Fibroblast of upper back skin (primary cell): ENCODE measurements around the gene GPM6B.
"Not testable (repeated sequence)": the region's sequence is repeated elsewhere in the genome, so short reads cannot be mapped to it uniquely, and the experiment has no call there.

Source experiments
- DNase-seq: peaks from one replicate; pipeline ENCODE4 v3.0.0-alpha.2; 2013

Gene GPM6B

DNA sequence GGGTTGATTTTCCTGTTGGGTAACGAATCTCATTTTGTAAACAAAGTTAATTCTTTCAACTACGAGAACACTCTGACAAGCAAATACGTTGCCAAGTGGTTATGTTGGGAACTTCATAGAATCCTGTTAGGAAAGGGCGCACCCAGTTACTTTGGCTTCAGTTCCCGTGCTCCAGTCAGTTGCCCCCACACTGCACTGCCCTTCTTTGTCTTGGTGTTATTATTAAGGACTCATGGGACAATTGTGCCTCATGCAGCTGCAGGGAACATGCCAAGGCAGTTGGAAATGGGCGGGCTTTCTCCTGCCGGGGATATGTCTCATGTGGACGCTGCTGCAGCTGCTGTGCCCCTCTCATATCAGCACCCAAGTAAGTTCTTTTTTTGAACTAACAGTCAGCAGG, 53.4 kb downstream of the GPM6B start:
- no peak for DNase-seq

DNA sequence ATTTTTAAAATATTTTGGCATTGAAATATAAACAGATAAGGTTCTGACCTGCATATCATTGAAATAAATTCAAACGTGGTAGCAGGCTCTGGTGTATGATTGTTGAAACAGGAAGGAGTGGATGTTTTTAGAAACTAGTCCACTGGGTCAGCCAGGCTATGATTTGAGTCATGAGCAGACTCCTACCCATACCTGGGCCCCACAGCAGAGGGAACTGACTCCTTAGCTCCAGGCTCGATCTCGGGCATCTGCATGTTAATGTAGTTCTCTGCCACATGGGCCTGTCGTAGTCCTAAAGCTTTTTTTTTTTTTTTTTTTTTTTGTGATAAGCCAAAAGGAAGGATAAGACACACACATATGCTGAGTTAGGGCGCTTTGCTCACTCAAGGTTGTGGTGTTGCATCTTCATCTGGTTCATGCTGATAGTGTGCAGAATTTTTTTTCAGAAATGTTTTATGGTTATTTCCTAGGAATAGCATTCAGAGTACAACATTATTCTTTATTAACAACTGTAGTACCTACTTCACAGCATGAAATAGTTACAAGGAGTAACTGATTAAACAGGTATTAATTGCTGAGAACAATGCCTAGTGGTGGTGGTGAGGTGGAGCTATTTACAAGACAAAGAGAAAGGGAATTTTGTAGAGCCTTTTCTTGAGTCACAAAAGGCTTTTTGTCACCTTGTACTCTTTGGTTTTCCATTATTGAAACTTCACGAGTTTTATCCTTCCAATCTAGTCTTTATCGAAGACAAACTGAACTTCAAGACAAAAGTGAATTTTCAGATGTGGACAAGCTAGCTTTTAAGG, 55.1 kb downstream of the GPM6B start:
- DNase-seq: peak; percentile 4

DNA sequence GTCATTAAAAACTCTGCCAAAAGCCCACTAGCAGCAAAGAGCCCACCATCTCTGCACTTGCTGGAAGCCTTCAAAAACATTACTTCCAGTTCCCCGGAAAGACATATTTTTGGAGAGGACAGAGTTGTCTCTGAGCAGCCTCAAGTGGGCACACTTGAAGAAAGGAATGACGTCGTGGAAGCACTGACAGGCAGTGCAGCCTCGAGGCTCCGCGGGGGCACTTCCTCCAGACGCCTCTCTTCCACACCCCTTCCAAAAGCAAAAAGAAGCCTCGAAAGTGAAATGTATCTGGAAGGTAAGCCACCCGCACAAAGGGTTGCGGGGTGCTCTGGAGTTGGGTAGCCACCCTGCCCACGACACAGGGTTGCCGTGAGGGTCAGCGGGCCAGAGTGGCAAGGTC, 56.5 kb downstream of the GPM6B start:
- DNase-seq: no peak

DNA sequence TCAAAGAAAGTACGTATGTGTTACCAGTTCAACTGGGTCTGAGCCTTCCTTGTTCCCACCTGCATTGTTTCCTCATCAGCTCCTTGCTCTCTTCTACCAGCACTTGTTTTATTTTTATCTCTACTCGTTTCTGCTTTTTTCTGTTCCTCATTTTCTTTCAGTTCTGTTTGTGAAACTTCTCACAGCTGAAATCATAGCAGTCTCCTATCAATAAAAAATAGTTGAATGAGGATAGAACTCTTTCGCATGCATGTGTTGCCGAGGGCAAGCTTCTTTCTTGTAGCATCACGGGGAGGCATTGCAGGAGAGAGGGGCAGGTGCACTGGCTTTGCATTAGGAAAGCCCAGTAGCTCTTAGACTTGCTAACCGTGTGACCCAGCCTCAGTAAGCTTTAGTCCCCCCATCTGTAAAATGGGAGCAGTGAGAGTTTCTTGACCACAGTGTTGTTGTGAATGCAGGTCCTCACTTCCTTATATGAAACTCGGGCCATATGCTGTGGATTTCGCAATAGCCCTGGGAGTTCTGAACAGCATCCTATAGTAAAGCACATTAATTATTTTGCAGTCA, 57.7 kb downstream of the GPM6B start:
- DNase-seq: no peak

DNA sequence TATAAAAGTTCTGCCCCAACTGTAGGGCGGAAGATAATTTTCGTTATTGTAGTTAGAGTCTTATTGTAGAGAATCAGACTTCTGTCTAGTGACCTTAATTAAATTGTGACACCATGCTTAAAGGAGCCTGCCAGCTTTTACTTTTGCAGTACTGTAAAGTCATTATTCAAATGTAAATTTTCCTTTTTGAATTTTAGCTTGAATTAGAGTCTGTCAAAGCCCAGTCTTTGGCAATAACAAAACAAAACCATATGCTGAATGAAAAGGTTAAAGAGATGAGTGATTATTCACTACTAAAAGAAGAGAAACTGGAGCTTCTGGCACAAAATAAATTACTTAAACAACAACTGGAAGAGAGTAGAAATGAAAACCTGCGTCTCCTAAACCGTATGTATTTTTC, 60.5 kb downstream of the GPM6B start:
- DNase-seq: no peak

DNA sequence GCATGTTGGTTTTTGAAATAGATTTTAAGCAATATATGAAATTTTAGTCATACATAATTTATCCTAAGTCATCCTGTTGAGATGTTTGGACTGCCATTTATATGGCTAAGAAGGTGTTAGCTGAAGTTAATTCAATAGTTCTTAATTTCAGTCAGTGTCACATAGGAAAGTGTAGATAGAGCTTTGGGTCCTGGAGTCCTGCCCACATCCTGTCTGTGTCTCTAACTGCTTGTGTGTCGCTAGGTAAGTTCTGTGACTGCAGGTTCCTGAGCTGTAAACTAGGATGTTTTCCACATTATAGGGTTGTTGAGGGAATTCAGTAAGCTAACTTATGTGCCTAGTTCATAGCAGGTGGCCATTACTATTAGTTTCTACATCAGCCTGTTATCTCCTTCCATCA, 61.6 kb downstream of the GPM6B start:
- DNase-seq: no peak

DNA sequence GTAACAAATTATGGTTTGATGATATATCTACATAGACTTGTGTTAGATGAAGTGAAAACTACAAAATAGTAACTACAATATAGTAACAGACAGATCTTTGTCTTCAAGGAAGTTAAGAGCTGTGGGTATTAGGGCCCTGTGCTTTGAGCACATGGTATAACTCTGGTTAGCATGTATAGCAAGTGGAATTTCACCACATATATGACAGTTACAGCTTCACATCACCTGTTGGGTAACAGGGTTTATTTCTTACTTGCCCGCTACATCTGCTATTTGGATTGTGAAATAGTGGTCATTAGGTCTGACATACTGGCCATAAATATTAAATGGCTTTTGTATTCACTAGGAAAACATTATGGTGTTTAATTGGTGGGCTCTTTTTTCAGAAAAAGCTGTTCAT, 62.1 kb downstream of the GPM6B start:
- DNase-seq: no peak

DNA sequence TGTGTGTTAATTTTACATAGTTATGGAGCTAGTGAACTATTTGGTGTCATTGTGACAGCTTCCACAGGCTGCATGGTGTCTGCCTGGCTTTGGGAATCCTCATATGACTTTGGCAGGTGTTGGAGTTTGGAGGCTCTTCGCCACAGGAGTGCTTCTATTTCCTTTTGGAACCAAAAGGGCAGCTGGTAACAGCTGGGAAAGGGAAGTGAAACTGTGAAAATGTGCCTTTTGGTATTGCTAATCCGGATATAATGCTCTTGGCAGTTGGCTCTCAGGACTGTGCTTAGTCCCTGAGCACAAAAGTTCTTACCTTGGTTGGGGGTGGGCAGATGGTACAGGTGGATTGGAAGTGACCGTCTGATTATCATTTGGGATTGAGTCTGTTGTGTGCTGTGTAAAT, 64.2 kb downstream of the GPM6B start:
- no peak for DNase-seq

DNA sequence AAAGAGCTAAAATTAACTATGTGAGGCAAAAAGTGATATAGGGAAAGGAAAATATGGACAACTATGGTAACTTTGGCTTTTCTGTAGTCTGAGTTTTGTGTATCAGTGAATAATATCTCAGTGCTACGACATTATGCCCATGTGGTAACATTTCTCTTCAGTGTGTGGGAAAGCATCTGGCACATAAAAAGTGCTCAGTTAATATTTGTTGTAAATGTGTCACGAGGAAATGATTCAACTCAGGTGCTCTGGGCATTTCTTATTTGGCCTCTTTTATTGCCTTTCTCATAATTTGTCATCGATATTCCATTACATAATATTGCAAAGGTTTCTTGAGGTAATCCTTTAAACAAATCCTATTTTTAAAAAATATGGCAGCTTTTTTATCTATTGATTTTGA, 64.8 kb downstream of the GPM6B start:
- no peak for DNase-seq

DNA sequence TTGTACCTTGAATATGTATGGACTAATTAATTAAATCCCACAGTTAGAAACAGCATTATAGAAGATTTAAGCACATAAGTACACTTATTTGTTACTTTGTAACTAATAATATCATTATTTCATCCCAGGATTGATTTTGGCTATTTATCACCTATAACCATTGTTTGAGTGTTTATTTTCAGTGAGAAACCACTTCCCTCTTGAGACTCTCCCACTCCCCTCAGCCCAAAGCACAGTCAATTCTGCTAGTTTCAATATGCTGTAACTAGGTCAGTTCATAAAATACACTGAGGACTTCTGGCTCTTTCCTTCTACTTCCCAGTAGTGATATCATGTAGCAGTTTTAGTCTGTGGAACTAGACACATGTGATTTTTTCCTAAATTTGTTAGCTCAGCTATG, 66.1 kb downstream of the GPM6B start:
- DNase-seq: no peak

DNA sequence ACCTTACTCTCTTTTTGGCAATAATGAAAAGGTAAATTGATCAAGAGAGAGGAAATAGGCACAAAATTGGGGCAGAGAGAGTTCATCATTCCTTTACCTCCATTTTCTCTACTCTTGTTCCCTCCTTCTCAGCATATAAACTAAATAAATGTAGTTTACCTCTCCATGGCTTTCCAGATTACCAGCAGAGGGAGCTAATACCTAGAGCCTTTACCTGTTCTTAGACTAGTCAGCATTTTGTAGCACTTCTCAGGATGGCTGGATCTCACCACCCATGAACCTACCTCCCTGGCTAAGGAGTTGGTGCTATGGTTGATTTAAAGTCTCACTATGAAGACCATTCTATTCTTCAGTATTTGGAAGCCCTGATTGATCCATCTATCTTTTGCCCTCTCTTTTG, 66.7 kb downstream of the GPM6B start:
- peak; percentile 28 for DNase-seq

DNA sequence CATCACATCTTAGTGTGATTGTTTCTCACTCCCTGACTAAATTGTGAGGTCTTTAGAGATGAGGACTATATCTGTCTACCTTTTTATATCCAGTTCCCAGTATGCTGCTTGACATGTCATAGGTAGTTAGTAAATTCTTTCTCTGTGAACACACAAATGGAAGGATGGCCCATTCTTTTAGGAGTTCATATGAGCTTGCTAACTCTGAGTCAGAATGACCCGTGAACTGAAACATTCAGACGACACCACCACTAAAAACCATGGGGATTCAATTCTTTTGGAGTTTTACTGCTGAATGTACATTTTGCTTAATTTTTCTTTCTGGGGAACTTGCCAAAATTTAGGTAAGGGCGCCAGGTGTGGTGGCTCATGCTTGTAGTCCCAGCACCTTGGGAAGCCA, 68.4 kb downstream of the GPM6B start:
- DNase-seq: peak; percentile 24

DNA sequence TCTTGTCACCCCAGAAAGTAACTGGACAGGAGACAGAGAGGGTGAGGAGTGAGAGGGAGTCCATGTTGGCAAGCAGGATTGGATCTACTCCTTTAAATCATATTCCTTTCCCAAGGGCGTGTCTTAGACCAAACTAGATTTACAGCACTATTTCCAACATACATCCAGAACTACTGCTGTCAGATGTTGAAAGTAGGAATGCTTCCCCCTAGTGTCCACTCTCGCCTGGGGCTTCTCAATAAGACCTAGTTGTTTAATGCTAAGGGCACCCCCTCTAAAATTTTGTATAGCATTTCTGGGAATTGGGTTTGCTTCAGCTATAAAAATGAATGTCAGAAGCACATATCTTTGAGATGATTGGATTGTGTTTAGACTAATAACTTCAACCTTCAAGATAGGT, 69.1 kb downstream of the GPM6B start:
- DNase-seq: peak; percentile 62

DNA sequence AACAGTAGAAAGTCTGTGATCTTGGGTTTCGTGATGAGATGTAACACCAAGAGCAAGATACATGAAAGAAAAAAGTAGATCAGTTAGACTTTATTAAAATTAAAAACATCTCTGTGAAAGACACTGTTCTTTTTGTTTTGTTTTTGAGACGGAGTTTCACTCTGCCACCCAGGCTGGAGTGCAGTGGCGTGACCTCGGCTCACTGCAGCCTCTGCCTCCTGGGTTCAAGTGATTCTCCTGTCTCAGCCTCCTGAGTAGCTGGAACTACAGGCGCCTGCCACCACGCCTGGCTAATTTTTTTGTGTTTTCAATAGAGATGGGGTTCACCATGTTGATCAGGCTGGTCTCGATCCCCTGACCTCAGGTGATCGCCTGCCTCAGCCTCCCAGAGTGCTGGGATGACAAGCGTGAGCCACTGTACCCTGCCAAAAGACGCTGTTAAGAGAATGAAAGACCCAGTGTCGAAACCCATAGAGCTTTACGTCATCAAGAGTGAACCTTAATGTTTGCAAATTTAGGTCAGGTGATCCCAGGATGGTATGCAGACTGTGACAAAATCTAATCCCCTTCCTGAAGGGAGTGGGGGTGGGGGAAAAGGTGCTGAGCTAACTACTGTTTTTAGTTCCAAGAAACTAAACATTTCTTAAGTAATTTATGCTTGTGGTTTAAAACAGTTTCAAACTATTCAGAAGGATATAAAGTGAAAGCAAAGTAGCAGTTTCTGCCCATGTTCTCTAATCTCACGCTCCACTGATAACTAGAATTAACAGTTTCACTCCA, 74.3 kb downstream of the GPM6B start:
- no peak for DNase-seq

DNA sequence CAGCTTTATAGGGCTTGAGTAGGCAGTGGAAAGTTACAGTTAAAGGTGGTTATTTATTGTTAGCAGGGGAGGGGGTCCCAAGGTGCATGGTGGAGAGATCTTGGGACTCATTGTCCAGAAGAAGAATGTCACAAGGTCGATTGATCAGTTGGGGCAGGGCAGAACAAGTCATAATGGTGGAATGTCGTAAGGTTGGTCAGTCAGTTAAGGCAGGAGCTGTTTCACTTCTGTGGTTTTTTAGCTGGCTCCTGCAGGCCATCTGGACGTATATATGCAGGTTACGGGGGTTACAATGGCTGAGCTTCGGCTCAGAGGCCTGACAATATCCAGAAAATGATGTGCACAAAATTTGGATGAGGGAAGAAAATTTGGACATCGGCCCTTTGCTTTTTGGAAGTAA, 75.2 kb downstream of the GPM6B start:
- DNase-seq: no peak

DNA sequence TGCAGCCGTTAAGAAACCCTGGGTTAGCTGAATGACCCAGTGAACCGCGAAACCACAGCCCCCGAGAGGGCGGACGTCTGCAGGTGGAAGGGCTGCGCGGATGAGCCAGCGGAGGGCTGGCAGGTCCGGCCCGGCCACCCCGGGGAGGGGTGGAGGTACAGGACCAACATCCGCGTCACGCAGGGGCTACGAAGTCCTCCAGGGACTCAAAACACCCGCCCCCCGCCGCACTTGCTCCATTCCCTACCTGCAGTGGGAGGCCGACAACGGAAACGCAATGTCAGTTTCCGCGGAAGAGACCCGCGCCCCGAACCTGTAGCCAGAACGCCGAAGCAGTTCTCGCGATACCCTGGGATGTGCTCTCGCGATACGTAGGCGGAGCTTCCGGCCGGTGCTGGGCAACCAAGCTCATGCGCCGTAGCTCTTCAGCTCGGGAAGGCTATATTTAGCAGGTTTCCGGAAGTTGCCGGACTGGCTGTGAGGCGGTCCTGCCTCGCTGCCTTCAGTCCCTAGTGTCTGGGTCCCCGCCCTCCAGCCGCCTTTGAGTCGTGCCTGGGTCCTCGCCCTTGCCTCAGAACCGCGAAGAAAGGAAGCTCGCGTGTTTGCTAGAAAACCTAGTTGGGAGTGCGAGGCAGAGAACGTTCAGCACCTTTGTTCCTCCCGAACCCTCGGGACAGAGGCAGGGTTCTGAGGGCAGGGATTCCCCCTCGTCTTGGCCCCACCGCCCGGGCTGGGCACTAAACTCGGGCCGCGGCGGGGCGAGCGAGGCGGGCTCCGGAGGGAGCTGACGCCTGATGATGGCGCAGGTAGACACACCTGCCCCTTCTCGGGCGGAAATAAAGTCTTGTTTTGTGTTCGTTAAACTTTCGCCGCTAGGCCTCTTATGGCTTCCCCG, 82.4 kb downstream of the GPM6B start, which contains the start of the genes OFD1 and TRAPPC2:
Gene OFD1 (plus strand): TSS at position 471 of the 895 bp plus-strand sequence. CDS start 324 bp downstream, at position 795.
Gene TRAPPC2 (minus strand): TSS at position 343 of the 895 bp plus-strand sequence. CDS start 14,657 bp downstream, outside the sequence.
- peak; percentile 93 for DNase-seq

DNA sequence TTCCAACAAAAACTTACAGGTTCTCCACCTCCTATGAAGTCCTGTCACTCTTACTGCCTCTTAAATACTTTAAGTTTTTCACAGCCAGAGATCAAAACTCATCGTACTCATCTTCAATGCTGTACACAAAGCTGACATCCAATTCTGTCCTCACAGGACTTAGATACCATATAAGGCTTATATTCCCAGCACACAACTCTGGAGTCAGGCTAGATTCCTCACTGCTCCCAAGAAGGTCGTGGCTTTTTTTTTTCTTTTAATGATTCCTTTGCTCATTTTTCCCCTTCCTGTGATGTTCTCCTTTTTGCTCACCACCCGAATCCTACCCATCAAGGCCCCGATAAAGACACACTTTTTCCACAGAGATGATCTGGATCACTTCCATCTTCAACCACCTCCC, 83.4 kb downstream of the GPM6B start:
- DNase-seq: no peak

DNA sequence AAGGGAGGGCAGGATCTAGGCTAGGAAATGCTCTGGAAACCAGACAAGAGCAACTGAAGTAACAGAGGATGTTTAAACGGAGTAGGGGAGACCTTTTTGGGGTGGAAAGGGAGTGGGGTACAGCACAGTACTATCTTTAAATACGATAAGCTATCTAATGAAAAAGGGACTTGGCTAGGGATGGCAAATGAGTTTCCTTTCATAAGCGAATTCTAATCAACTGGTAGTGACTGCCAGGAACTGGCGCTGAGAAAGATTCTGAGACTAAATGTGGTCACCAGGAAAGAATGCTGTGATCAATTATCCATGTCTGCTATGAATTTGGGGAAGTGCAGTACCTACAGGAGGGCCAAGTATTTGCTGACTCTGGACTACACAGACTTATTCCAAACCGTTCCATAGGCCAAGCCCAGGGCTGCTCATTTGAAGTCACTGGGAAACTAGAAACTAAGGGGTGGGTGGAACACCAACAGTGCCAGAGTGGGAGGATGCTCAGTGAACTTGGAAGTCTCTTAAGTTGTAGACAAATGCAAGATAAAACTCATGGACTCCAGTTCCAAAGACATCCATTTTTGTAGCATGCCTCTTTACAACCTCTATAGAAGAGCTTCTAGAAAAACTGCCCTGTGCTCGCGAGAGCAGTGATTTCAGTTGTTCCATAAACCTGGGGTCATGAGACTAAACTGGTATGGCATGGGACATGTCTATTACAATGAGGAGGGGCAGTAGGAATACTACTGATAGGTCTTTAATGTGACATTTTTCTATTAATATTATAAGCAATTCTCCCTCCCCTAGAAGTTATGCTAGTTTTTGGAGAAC, 84.4 kb downstream of the GPM6B start:
- DNase-seq: peak; percentile 40

DNA sequence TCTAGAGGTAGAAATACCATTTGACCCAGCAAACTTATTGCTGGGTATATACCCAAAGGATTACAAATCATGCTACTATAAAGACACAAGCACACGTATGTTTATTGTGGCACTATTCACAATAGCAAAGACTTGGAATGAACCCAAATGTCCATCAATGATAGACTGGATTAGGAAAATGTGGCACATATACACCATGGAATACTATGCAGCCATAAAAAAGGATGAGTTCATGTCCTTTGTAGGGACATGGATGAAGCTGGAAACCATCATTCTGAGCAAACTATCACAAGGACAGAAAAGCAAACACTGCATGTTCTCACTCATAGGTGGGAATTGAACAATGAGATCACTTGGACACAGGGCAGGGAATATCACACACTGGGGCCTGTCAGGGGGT, 86.4 kb downstream of the GPM6B start:
- DNase-seq: not testable (repeated sequence)

DNA sequence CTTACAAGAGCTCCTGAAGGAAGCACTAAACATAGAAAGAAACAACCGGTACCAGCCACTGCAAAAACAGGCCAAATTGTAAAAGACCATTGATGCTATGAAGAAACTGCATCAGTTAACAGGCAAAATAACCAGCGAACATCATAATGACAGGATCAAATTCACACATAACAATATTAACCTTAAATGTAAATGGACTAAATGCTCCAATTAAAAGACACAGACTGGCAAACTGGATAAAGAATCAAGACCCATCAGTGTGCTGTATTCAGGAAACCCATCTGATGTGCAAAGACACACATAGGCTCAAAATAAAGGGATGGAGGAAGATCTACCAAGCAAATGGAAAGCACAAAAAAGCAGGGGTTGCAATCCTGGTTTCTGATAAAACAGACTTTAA, 90.3 kb downstream of the GPM6B start:
- DNase-seq: not testable (repeated sequence)

DNA sequence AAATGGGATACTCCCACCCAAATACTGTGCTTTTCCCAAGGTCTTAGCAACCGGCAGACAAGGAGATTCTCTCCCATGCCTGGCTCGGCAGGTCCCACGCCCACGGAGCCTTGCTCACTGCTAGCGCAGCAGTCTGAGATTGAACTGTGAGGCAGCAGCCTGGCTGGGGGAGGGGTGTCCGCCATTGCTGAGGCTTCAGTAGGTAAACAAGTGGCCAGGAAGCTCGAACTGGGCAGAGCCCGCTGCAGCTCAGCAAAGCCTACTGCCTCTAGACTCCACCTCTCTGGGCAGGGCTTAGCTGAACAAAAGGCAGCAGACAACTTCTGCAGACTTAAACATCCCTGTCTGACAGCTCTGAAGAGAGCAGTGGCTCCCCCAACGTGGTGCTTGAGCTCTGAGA, 92.0 kb downstream of the GPM6B start:
- not testable (repeated sequence) for DNase-seq
